ENCODE measurements around the gene MGST1.

MGST1 gene

GRCh38 chr12:16310934-16311333 lies 36.5 kb upstream of the MGST1 start:
- H3K9me3 ChIP-seq (replicated peaks; ENCODE audit: insufficient read depth, low read length): no peaks in the 10 kb centered on the region
- no peaks in the 10 kb centered on the region for H3F3A ChIP-seq (ENCODE audit: insufficient read depth, low read length)
- H3K4me2 ChIP-seq (ENCODE audit: low read depth, low read length): no peak overlapping the region
- no peak overlapping the region for H2AFZ ChIP-seq (ENCODE audit: low read length)
- no peak overlapping the region for H3K9ac ChIP-seq (ENCODE audit: low read length)
- H3K36me3 ChIP-seq (replicated peaks; ENCODE audit: insufficient read depth, low read length): no peaks in the 10 kb centered on the region
- no peaks in the 10 kb centered on the region for H4K20me1 ChIP-seq (ENCODE audit: insufficient read depth, low read length)
- no peak overlapping the region for H3K27ac ChIP-seq (ENCODE audit: low read length)
- H3K9me2 ChIP-seq (replicated peaks; ENCODE audit: insufficient read depth, low read length): no peaks in the 10 kb centered on the region
- no peaks in the 10 kb centered on the region for H3K79me2 ChIP-seq (ENCODE audit: low read length)
- TF ChIP-seq EZH2 (optimal IDR thresholded peaks at IDR 0.05; ENCODE audit: low read depth, low read length): no peak
- TF ChIP-seq, protein P1, sequence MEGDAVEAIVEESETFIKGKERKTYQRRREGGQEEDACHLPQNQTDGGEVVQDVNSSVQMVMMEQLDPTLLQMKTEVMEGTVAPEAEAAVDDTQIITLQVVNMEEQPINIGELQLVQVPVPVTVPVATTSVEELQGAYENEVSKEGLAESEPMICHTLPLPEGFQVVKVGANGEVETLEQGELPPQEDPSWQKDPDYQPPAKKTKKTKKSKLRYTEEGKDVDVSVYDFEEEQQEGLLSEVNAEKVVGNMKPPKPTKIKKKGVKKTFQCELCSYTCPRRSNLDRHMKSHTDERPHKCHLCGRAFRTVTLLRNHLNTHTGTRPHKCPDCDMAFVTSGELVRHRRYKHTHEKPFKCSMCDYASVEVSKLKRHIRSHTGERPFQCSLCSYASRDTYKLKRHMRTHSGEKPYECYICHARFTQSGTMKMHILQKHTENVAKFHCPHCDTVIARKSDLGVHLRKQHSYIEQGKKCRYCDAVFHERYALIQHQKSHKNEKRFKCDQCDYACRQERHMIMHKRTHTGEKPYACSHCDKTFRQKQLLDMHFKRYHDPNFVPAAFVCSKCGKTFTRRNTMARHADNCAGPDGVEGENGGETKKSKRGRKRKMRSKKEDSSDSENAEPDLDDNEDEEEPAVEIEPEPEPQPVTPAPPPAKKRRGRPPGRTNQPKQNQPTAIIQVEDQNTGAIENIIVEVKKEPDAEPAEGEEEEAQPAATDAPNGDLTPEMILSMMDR (IDR thresholded peaks at IDR 0.05; ENCODE audit: low read length): no peak
- TF ChIP-seq EZH2phosphoT487 (IDR thresholded peaks at IDR 0.05; ENCODE audit: low read length): no peak
- H3K4me1 ChIP-seq (ENCODE audit: low read length): no peaks in the 10 kb centered on the region
- H3K27me3 ChIP-seq (replicated peaks; ENCODE audit: insufficient read depth, low read length): no peaks in the 10 kb centered on the region
- no peak for DNase-seq
- H3K4me3 ChIP-seq (ENCODE audit: low read length): no peak overlapping the region

DNA sequence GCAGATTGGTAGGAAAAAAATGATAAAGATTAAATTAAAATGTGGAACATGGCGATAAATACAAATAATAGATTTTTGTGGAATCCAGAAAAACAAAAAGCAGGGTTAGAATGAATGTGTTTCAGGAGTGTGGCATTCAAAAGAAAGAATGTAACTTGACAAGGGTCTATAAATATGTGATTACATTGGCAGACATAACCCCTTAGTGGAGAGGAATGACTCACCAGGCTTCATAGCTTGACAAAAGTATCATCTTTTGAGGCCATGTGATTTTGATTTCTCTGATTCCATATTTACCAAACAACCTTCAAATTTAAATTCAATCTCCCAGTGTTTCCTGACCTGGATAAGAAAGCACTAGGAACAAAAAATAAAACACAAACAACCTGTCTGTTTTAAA lies 24.4 kb upstream of the MGST1 start:
- no peak for DNase-seq
- TF ChIP-seq EZH2phosphoT487 (IDR thresholded peaks at IDR 0.05; ENCODE audit: low read length): no peak
- TF ChIP-seq EZH2 (optimal IDR thresholded peaks at IDR 0.05; ENCODE audit: low read depth, low read length): no peak
- TF ChIP-seq, protein P1 (IDR thresholded peaks at IDR 0.05; ENCODE audit: low read length): no peak

DNA sequence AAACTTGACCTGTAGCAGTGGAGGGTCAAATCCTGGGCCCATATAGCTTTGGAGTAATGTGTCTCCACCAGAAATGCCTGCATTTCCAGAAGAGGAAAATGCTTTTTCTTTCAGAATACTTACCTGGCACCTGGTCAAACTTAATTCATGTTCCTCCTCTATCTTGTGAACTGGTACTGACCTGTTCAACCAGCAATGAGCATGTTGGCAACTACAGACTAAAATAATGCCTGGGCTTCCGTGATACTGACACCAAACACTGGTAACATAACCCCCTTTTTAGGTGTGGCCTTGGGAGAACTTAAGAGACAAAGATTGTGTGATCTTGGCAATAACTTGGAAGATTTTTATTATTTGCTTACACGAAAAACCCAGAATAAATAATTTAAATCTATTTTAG lies 23.8 kb upstream of the MGST1 start:
- TF ChIP-seq, protein P1 (IDR thresholded peaks at IDR 0.05; ENCODE audit: low read length): no peak
- TF ChIP-seq EZH2phosphoT487 (IDR thresholded peaks at IDR 0.05; ENCODE audit: low read length) (no peak), EZH2 (optimal IDR thresholded peaks at IDR 0.05; ENCODE audit: low read depth, low read length) (no peak)
- Histone ChIP-seq H3K36me3 (replicated peaks; ENCODE audit: insufficient read depth, low read length) (no peaks in the 10 kb centered on the region), H3K4me3 (ENCODE audit: low read length) (no peak overlapping the region), H3K4me1 (ENCODE audit: low read length) (no peaks in the 10 kb centered on the region), H3F3A (ENCODE audit: insufficient read depth, low read length) (no peaks in the 10 kb centered on the region), H3K9me2 (replicated peaks; ENCODE audit: insufficient read depth, low read length) (no peaks in the 10 kb centered on the region), H3K27me3 (replicated peaks; ENCODE audit: insufficient read depth, low read length) (no peaks in the 10 kb centered on the region), H4K20me1 (ENCODE audit: insufficient read depth, low read length) (no peaks in the 10 kb centered on the region), H3K27ac (ENCODE audit: low read length) (no peak overlapping the region), H3K9ac (ENCODE audit: low read length) (no peak overlapping the region), H3K9me3 (replicated peaks; ENCODE audit: insufficient read depth, low read length) (no peaks in the 10 kb centered on the region), H3K79me2 (ENCODE audit: low read length) (no peaks in the 10 kb centered on the region), H2AFZ (ENCODE audit: low read length) (no peak overlapping the region), H3K4me2 (ENCODE audit: low read depth, low read length) (no peak overlapping the region)
- no peak for DNase-seq

More for the DNA sequence above, 24.4 kb upstream of the MGST1 start:
- H3K9me2 ChIP-seq (replicated peaks; ENCODE audit: insufficient read depth, low read length): no peaks in the 10 kb centered on the region
- H3K79me2 ChIP-seq (ENCODE audit: low read length): no peaks in the 10 kb centered on the region
- H3K4me2 ChIP-seq (ENCODE audit: low read depth, low read length): no peak overlapping the region
- H2AFZ ChIP-seq (ENCODE audit: low read length): no peak overlapping the region
- H3K4me3 ChIP-seq (ENCODE audit: low read length): no peak overlapping the region
- no peak overlapping the region for H3K9ac ChIP-seq (ENCODE audit: low read length)
- no peaks in the 10 kb centered on the region for H3K36me3 ChIP-seq (replicated peaks; ENCODE audit: insufficient read depth, low read length)
- H3K27me3 ChIP-seq (replicated peaks; ENCODE audit: insufficient read depth, low read length): no peaks in the 10 kb centered on the region
- H3K27ac ChIP-seq (ENCODE audit: low read length): no peak overlapping the region
- H4K20me1 ChIP-seq (ENCODE audit: insufficient read depth, low read length): no peaks in the 10 kb centered on the region
- no peaks in the 10 kb centered on the region for H3F3A ChIP-seq (ENCODE audit: insufficient read depth, low read length)
- no peaks in the 10 kb centered on the region for H3K9me3 ChIP-seq (replicated peaks; ENCODE audit: insufficient read depth, low read length)
- no peaks in the 10 kb centered on the region for H3K4me1 ChIP-seq (ENCODE audit: low read length)
